ENCODE data around the gene DPEP3. TPM values are rescaled to one million over a fixed set of nuclear protein-coding genes. Genes with fewer than 3 reads are reported as not detected.

The DPEP3 gene, protein sequence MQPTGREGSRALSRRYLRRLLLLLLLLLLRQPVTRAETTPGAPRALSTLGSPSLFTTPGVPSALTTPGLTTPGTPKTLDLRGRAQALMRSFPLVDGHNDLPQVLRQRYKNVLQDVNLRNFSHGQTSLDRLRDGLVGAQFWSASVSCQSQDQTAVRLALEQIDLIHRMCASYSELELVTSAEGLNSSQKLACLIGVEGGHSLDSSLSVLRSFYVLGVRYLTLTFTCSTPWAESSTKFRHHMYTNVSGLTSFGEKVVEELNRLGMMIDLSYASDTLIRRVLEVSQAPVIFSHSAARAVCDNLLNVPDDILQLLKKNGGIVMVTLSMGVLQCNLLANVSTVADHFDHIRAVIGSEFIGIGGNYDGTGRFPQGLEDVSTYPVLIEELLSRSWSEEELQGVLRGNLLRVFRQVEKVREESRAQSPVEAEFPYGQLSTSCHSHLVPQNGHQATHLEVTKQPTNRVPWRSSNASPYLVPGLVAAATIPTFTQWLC
- total RNA-seq = under 1 TPM in 1 of 2 donors, not detected in 1; 0.60 TPM
- polyA plus RNA-seq (ENCODE audit: insufficient read length in 6 of 6) = under 1 TPM in 2 of 6 donors, not detected in 4; 0.08 to 0.09 TPM
- long read RNA-seq, donor 1 = 0 reads
- long read RNA-seq, donor 2 = 0 reads
- long read RNA-seq, donor 3 = 0 reads
- long read RNA-seq, donor 4 = 0 reads
- long read RNA-seq, donor 5 = 0 reads
- long read RNA-seq, donor 6 = 0 reads
- long read RNA-seq, donor 7 = 0 reads
- long read RNA-seq, donor 8 = 0 reads
- long read RNA-seq, donor 9 = 0 reads
- long read RNA-seq, donor 10 = 0 reads
- long read RNA-seq, donor 11 = 0 reads
- long read RNA-seq, donor 12 = 0 reads

DNA sequence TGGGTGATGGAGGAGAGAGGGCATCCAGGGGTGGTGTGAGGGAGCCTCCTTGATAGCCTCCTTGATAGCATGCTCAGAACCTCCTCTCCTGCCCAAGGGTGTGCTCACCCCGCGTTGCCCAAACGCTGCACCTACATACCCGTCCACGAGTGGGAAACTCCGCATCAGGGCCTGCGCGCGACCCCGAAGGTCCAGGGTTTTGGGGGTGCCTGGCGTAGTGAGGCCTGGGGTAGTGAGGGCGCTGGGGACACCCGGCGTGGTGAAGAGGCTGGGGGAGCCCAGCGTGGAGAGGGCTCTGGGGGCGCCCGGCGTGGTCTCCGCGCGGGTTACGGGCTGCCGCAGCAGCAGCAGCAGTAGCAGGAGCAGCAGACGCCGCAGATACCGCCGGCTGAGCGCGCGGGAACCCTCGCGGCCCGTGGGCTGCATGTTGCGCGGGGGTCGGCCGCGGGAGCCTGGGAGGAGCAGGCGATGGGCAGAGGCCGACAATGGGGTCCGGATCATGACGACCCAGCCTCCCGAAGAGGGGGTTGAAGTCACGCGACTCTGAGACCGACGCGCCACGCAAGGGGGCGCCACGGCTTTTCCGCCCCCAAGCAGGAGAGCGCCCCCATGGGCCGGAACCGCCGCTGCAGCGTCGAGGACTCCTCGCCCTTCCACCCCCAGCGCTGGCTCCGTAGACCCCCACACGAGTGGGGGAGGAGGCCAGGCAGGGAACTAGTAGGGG lies at the start of gene DPEP3:
DPEP3 (minus strand) TSS at position 545 of the 724 bp plus-strand sequence; CDS start at position 426, 119 bp downstream.
- Histone ChIP-seq H3K36me3 (no peaks in the 10 kb centered on the region), H3K4me1 (peaks cover 4 to 22% of the 10 kb centered on the region in 2 donors), H3K4me3 (no peak within 1 kb of the TSS), H3K9me3 (no peaks in the 10 kb centered on the region), H3K27ac (no peak within 1 kb of the TSS), H3K27me3 (peaks cover 0 to 10% of the 10 kb centered on the region in 2 donors)
- no peak for TF ChIP-seq CTCF (IDR thresholded peaks at IDR 0.05)
- no peak for ATAC-seq
- DNase-seq = no peak
- intact Hi-C loops (cut with DNase I) = loop anchor here in 1 of 2 donors (10.0 kb wide), 1 partner anchor 65 kb away; no protein-coding TSS in a partner anchor

- Histone ChIP-seq H3K4me1 (peaks cover 1 to 17% of the 10 kb centered on the region in 2 donors), H3K36me3 (peaks cover 0 to 36% of the 10 kb centered on the region in 2 donors), H3K4me3 (no peak overlapping the region), H3K27me3 (no peaks in the 10 kb centered on the region), H3K9me3 (no peaks in the 10 kb centered on the region), H3K27ac (no peak overlapping the region)
- no peak for TF ChIP-seq CTCF (IDR thresholded peaks at IDR 0.05)
- ATAC-seq (no peak), DNase-seq (no peak)
- intact Hi-C loops (cut with DNase I) = no loop called here
Observed at GRCh38 chr16:68028996-68029395, 48.7 kb upstream of the DPEP3 start.

DNA sequence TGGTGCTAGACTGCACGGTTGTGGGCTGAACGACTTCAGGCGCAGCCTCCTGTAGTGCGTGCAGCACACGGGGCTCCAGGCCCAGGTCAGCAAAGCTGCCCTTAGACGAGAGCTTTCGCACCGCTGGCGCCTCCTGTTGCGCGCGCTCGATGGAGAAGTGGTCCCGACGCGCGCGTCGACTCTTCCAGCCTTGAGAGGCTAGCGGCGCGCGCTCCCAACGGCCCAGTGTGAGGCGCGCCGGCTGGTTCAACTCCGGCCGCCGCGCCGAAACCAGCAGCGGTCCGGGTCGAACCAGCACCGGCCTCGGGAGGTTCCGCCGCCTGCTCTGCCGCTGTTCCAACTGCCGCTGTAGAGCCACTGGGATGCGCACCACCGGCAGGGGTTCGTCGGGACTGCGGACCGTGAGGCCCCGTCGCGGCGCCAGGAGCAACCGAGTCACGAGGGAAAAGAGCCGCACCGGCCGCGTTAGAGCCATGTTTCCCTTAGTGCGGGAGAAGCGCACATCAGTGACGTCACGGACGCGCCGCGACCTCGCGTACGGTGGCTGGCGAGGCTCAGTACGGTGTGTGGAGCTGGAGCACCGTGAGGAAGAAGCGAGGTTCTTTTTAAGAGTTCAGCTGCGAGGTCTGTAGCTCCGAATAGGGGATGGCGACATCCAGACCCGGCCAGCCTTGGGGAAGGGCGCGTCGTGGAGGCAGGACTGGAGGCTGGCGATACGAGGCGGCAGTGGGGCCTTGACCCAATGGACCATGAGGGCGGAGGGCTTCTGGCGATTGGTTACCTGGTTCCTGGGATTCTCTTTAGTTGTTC lies 42.6 kb upstream of the DPEP3 start, which contains the start of the genes DDX28 and DUS2:
DDX28 (minus strand) TSS at position 505 of the 810 bp plus-strand sequence; CDS start at position 475, 30 bp downstream.
DUS2 (plus strand) TSS at position 557 of the 810 bp plus-strand sequence. CDS start 14,740 bp downstream, outside the sequence.
- H3K36me3 ChIP-seq = peaks cover 0 to 34% of the 10 kb centered on the region in 2 donors
- TF ChIP-seq CTCF (IDR thresholded peaks at IDR 0.05) = no peak
- peak within 1 kb of the TSS; percentile 82 to 91 for H3K27ac ChIP-seq
- intact Hi-C loops (cut with DNase I) = no loop called here
- peak within 1 kb of the TSS; percentile 96 to 98 for H3K4me3 ChIP-seq
- DNase-seq = peak; percentile 93 to 97 (median 94)
- no peaks in the 10 kb centered on the region for H3K27me3 ChIP-seq
- peak; percentile 98 for ATAC-seq
- no peaks in the 10 kb centered on the region for H3K9me3 ChIP-seq
- peaks cover 14 to 33% of the 10 kb centered on the region in 2 donors for H3K4me1 ChIP-seq

- no peak for DNase-seq
- Histone ChIP-seq H3K27ac (peak overlapping the region; percentile 82 to 91), H3K4me1 (peaks cover 14 to 33% of the 10 kb centered on the region in 2 donors), H3K27me3 (no peaks in the 10 kb centered on the region), H3K9me3 (no peaks in the 10 kb centered on the region), H3K4me3 (peak overlapping the region; percentile 96 to 98), H3K36me3 (peaks cover 0 to 28% of the 10 kb centered on the region in 2 donors)
- ATAC-seq = no peak
- TF ChIP-seq CTCF (IDR thresholded peaks at IDR 0.05) = no peak
- intact Hi-C loops (cut with DNase I) = no loop called here
Observed at GRCh38 chr16:68022278-68022727, 42.0 kb upstream of the DPEP3 start.

All from left lung (tissue), 14 donors.